Measurements from ENCODE around the gene SCAF1. TPM values are rescaled to one million over a fixed set of nuclear protein-coding genes. Genes with fewer than 3 reads are reported as not detected.
A peak's percentile ranks its signal among the peaks of the same experiment; 100 is the strongest.

Gene SCAF1
- total and polyA plus RNA-seq, 10 of the 15 experiments (the other 5 are each of a cell fraction or from before 2014, with no cell fraction given): 0.18 to 77.0 (median 5.3) TPM

DNA sequence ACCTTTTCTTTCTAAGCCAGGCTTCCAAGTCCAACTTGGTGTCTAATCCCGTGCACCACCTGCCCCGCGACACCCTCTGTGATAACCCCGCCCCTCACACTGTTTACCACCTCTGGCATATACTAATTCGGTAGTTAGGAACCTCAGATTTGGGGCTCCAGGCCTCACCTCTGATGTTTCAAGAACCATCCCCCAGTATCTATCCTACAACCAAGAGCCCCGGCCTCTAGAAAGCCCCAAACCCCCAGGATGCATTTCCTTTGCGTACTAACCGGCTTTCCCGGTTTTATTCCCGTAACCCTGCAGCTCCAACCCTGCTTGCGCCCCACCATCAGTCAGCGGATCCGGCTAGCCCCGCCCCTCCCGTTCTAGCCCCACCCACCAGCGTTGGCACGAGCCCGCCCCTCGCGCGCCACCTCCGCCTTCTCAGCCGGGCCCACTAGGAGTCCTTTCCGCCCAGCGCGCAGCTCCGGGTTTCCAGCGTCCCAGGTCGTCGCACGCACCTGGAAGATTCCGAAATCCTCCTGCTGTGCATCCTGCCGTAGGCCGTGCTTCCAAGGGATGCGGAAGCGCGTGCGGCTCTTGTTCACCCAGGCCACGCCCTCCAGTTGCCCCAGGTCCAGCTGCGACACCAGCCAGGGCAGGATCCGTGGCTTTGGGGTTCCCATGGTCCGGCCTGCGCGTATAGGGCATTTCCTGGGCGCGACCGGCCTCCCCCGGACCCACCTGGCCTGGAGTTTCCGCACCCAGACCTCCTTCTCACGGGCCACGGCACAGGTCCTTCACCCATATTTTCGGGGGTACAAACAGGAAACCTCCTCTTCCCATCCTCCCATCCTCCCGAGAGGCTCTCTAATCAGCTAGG is 22.4 kb downstream of the SCAF1 start (continued):
- no peak for TF ChIP-seq SIX5 (IDR thresholded peaks at IDR 0.05; ENCODE audit: low read depth, low read length, severe bottlenecking)
- TF ChIP-seq CHD2 (IDR thresholded peaks at IDR 0.05; ENCODE audit: borderline replicate concordance, low read depth, low read length): no peak
- TF ChIP-seq PKNOX1 (IDR thresholded peaks at IDR 0.05): peak; percentile 41; the same call in 1 of the 2 replicates
- no peak for TF ChIP-seq ZBTB4 (CRISPR knock-in tag; IDR thresholded peaks at IDR 0.05)
- no peak for TF ChIP-seq SRF (IDR thresholded peaks at IDR 0.05; ENCODE audit: low read depth in 2 of 2, low read length in 2 of 2)
- TF ChIP-seq CEBPB (IDR thresholded peaks at IDR 0.05; ENCODE audit: borderline replicate concordance in 1 of 2, low read depth in 2 of 2, low read length in 2 of 2): no peak
- no peak for TF ChIP-seq ZNF274 (IDR thresholded peaks at IDR 0.05; ENCODE audit: insufficient read depth, insufficient read length)
- TF ChIP-seq RBBP5 (conservative IDR thresholded peaks at IDR 0.05): no peak
- TF ChIP-seq, protein P1, sequence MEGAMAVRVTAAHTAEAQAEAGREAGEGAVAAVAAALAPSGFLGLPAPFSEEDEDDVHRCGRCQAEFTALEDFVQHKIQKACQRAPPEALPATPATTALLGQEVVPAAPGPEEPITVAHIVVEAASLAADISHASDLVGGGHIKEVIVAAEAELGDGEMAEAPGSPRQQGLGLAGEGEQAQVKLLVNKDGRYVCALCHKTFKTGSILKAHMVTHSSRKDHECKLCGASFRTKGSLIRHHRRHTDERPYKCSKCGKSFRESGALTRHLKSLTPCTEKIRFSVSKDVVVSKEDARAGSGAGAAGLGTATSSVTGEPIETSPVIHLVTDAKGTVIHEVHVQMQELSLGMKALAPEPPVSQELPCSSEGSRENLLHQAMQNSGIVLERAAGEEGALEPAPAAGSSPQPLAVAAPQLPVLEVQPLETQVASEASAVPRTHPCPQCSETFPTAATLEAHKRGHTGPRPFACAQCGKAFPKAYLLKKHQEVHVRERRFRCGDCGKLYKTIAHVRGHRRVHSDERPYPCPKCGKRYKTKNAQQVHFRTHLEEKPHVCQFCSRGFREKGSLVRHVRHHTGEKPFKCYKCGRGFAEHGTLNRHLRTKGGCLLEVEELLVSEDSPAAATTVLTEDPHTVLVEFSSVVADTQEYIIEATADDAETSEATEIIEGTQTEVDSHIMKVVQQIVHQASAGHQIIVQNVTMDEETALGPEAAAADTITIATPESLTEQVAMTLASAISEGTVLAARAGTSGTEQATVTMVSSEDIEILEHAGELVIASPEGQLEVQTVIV (IDR thresholded peaks at IDR 0.05; ENCODE audit: borderline replicate concordance, partially characterized antibody): no peak
- peak; percentile 57 for TF ChIP-seq SIN3A (IDR thresholded peaks at IDR 0.05; ENCODE audit: low read depth, low read length)
- no peak for TF ChIP-seq CBX5 (IDR thresholded peaks at IDR 0.05; ENCODE audit: low read depth)
- TF ChIP-seq ATF7 (IDR thresholded peaks at IDR 0.05; ENCODE audit: low read depth): peak; percentile 81
- TF ChIP-seq ZZZ3 (IDR thresholded peaks at IDR 0.05; ENCODE audit: control insufficient read depth, insufficient read length, low read depth): no peak
- no peak for TF ChIP-seq JUND (IDR thresholded peaks at IDR 0.05; ENCODE audit: low read depth, low read length)
- TF ChIP-seq ASH2L (IDR thresholded peaks at IDR 0.05; ENCODE audit: borderline replicate concordance, low read depth): no peak
- TF ChIP-seq MYB (IDR thresholded peaks at IDR 0.05; ENCODE audit: borderline replicate concordance, low read depth, low read length): no peak
- no peak for TF ChIP-seq EP300 (IDR thresholded peaks at IDR 0.05; ENCODE audit: borderline replicate concordance in 1 of 2, control insufficient read depth in 1 of 2, low read depth in 2 of 2, low read length in 2 of 2)
- no peak for TF ChIP-seq ZNF217 (IDR thresholded peaks at IDR 0.05)
- no peak for TF ChIP-seq MYC (IDR thresholded peaks at IDR 0.05; ENCODE audit: insufficient read depth, insufficient read length, insufficient replicate concordance, low read length, severe bottlenecking)
- TF ChIP-seq IRF5 (IDR thresholded peaks at IDR 0.05; ENCODE audit: borderline replicate concordance): no peak
- no peak for TF ChIP-seq BCL11A (IDR thresholded peaks at IDR 0.05; ENCODE audit: low read depth, low read length)
